Kidney epithelial cell (primary cell): ENCODE data around the gene C9orf72. TPM values are rescaled to one million over a fixed set of nuclear protein-coding genes. Genes with fewer than 3 reads are reported as not detected.

Experiments used
- DNase-seq: peaks from one replicate; pipeline ENCODE4 v3.0.0-alpha.2; 2010; ENCODE audit warnings: low read depth
- H3K27me3 ChIP-seq: 2 replicates; pipeline ENCODE4 v1.6.0; 2011; ENCODE audit warnings: low read length; ENCODE audit not compliant: control insufficient read depth, insufficient read depth
- H3K36me3 ChIP-seq: 2 replicates; pipeline ENCODE4 v1.5.1; 2011; ENCODE audit warnings: low read length; ENCODE audit not compliant: control insufficient read depth, insufficient read depth
- H3K4me3 ChIP-seq: 2 replicates; pipeline ENCODE4 v1.5.1; 2011; ENCODE audit warnings: low read depth, mild to moderate bottlenecking, control low read depth, low read length
- total RNA-seq: library from RNA; depleted of rRNA; stranded (reverse); fragments of >200 nt; gene quantifications from 2 replicates; pipeline ENCODE4 v1.2.3, GENCODE V29; 2015
- TF ChIP-seq, protein P1 (sequence below): IDR thresholded peaks from 2 replicates; pipeline ENCODE4 v1.5.1; 2011; ENCODE audit warnings: mild to moderate bottlenecking, moderate library complexity, low read length, control low read depth, inconsistent platforms; ENCODE audit not compliant: insufficient read depth, poor library complexity, severe bottlenecking

The C9orf72 gene
- total RNA-seq, 1 donor from 2014 or later, result 10.2 TPM

GRCh38 chr9:27535701-27536118 is 37.6 kb downstream of the C9orf72 start:
- TF ChIP-seq, protein P1, sequence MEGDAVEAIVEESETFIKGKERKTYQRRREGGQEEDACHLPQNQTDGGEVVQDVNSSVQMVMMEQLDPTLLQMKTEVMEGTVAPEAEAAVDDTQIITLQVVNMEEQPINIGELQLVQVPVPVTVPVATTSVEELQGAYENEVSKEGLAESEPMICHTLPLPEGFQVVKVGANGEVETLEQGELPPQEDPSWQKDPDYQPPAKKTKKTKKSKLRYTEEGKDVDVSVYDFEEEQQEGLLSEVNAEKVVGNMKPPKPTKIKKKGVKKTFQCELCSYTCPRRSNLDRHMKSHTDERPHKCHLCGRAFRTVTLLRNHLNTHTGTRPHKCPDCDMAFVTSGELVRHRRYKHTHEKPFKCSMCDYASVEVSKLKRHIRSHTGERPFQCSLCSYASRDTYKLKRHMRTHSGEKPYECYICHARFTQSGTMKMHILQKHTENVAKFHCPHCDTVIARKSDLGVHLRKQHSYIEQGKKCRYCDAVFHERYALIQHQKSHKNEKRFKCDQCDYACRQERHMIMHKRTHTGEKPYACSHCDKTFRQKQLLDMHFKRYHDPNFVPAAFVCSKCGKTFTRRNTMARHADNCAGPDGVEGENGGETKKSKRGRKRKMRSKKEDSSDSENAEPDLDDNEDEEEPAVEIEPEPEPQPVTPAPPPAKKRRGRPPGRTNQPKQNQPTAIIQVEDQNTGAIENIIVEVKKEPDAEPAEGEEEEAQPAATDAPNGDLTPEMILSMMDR, result no peak
- no peaks in the 10 kb centered on the region for H3K27me3 ChIP-seq
- no peaks in the 10 kb centered on the region for H3K36me3 ChIP-seq
- H3K4me3 ChIP-seq, result no peak overlapping the region
- DNase-seq, result no peak

DNA sequence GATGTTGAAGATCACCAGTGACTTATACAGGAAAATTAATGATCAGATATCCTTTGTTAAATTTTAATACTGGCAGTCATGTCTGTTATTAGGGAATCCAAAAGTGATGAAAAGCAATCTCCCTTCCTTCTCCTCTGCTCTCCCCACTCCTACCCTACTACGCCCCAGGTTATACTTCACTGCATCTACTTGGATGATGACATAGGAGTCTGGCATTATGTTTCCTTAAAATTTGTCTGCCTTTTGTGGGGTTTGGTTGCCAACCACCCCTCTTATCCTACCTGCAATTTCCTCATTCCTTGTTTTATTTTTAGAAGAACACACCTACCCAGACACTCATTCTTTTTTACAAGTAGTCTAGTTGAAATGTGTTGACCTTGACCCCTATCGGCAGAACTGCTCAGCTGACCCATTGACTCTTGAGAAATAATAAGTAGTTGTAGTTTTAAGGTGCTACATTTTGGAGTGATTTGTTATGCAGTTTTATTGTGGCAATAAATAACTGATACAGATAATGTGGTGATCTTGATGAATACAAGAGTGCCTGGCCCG is 38.5 kb downstream of the C9orf72 start:
- no peaks in the 10 kb centered on the region for H3K36me3 ChIP-seq
- TF ChIP-seq, protein P1, result no peak
- DNase-seq, result no peak
- no peaks in the 10 kb centered on the region for H3K27me3 ChIP-seq
- H3K4me3 ChIP-seq, result no peak overlapping the region

GRCh38 chr9:27534131-27534530 is 39.1 kb downstream of the C9orf72 start:
- no peaks in the 10 kb centered on the region for H3K27me3 ChIP-seq
- H3K4me3 ChIP-seq, result no peak overlapping the region
- TF ChIP-seq, protein P1, result no peak
- no peaks in the 10 kb centered on the region for H3K36me3 ChIP-seq
- no peak for DNase-seq

GRCh38 chr9:27533311-27533710 is 40.0 kb downstream of the C9orf72 start:
- H3K4me3 ChIP-seq, result no peak overlapping the region
- no peaks in the 10 kb centered on the region for H3K27me3 ChIP-seq
- no peak for DNase-seq
- H3K36me3 ChIP-seq, result no peaks in the 10 kb centered on the region
- TF ChIP-seq, protein P1, result no peak

- Histone ChIP-seq H3K27me3 (no peaks in the 10 kb centered on the region), H3K4me3 (no peak overlapping the region), H3K36me3 (no peaks in the 10 kb centered on the region)
- DNase-seq, result no peak
- TF ChIP-seq, protein P1, result no peak
These were observed 41.2 kb downstream of the C9orf72 start for GRCh38 chr9:27532046-27532445.
